ENCODE data around the gene RAI1. TPM values are rescaled to one million over a fixed set of nuclear protein-coding genes. Genes with fewer than 3 reads are reported as not detected.

RAI1 gene
- total RNA-seq, 1 donor from 2014 or later: 25.1 TPM

- peak; percentile 63 for DNase-seq (ENCODE audit: low read depth)
Observed at GRCh38 chr17:17783825-17784656, 102.8 kb downstream of the RAI1 start.

- DNase-seq (ENCODE audit: low read depth): no peak
Observed at GRCh38 chr17:17784657-17785267, 103.5 kb downstream of the RAI1 start.

- DNase-seq (ENCODE audit: low read depth): no peak
Observed at GRCh38 chr17:17785407-17785806, 104.1 kb downstream of the RAI1 start.

- DNase-seq (ENCODE audit: low read depth): no peak
Observed at GRCh38 chr17:17786998-17787397, 105.7 kb downstream of the RAI1 start.

GRCh38 chr17:17787568-17787967, 106.3 kb downstream of the RAI1 start:
- no peak for DNase-seq (ENCODE audit: low read depth)

GRCh38 chr17:17788967-17789366, 107.7 kb downstream of the RAI1 start:
- DNase-seq (ENCODE audit: low read depth): no peak

GRCh38 chr17:17789410-17789809, 108.2 kb downstream of the RAI1 start:
- no peak for DNase-seq (ENCODE audit: low read depth)

- DNase-seq (ENCODE audit: low read depth): no peak
Observed at GRCh38 chr17:17789828-17790636, 108.8 kb downstream of the RAI1 start.

GRCh38 chr17:17790637-17791464, 109.6 kb downstream of the RAI1 start:
- no peak for DNase-seq (ENCODE audit: low read depth)

GRCh38 chr17:17792037-17792550, 110.8 kb downstream of the RAI1 start:
- DNase-seq (ENCODE audit: low read depth): no peak

- peak; percentile 58 for DNase-seq (ENCODE audit: low read depth)
Observed at GRCh38 chr17:17792551-17793377, 111.5 kb downstream of the RAI1 start.

- no peak for DNase-seq (ENCODE audit: low read depth)
Observed at GRCh38 chr17:17793378-17794214, 112.3 kb downstream of the RAI1 start.

- DNase-seq (ENCODE audit: low read depth): no peak
Observed at GRCh38 chr17:17794382-17794781, 113.1 kb downstream of the RAI1 start.

GRCh38 chr17:17795296-17795695, 114.0 kb downstream of the RAI1 start:
- no peak for DNase-seq (ENCODE audit: low read depth)

- DNase-seq (ENCODE audit: low read depth): no peak
Observed at GRCh38 chr17:17795946-17796786, 114.9 kb downstream of the RAI1 start.

- no peak for DNase-seq (ENCODE audit: low read depth)
Observed at GRCh38 chr17:17796787-17797061, 115.5 kb downstream of the RAI1 start.

GRCh38 chr17:17797119-17797809, 116.0 kb downstream of the RAI1 start:
- no peak for DNase-seq (ENCODE audit: low read depth)

- no peak for DNase-seq (ENCODE audit: low read depth)
Observed at GRCh38 chr17:17798010-17798556, 116.8 kb downstream of the RAI1 start.

Data from renal cortical epithelial cell (primary cell).